Measurements from ENCODE around the gene SBF1. TPM values are rescaled to one million over a fixed set of nuclear protein-coding genes. Genes with fewer than 3 reads are reported as not detected.

SBF1 gene
- total and polyA plus RNA-seq, 2 of the 13 experiments (the other 11 are each of a cell fraction or from before 2014, with no cell fraction given) = 31.7 to 40.9 TPM

DNA sequence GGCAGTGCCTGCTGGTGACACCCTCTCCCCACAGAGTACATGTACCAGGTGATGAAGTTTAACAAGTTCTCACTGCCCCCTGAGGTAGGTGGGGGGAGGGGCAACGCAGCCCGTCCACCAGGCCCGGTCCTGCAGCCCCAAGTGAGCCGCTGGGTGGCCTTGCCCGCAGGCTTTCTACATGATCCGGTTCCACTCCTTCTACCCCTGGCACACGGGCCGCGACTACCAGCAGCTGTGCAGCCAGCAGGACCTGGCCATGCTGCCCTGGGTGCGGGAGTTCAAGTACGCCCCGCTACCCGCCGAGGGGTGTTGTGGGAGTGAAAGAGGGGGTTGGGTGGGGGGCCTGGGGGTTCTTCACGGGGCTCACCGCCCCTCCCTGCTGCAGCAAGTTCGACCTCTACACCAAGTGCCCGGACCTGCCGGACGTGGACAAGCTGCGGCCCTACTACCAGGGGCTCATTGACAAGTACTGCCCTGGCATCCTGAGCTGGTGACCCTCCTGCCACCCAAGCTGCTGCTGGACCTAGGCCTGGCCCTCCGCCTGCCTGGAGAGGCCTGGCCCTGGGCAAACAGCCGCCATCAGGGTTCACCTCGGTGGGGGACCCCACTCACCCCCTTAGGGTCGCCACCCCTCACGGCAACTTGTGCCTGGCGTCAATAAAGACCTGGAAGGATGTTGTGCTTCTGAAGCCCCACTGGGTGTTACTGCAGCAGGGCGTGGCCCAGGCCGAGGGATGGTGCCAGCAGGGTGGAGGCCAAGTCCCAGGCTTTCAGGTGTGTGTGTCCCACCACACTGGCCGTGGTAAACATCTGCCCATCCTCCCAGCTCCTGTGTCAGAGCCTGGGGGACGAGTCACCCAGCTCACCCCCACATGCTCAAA lies 14.8 kb upstream of the SBF1 start:
- no peak for ATAC-seq
- Histone ChIP-seq H3K9ac (ENCODE audit: insufficient read depth, low read depth, low read length) (no peak overlapping the region), H3K79me2 (ENCODE audit: insufficient read depth, low read length) (no peaks in the 10 kb centered on the region), H3K27ac (ENCODE audit: extremely low read length, insufficient read depth, low read length) (no peak overlapping the region), H3K4me1 (ENCODE audit: insufficient read depth, low read length) (peaks cover 35% of the 10 kb centered on the region), H2AFZ (ENCODE audit: low read length) (no peak overlapping the region), H3K4me2 (ENCODE audit: low read depth, low read length) (no peak overlapping the region), H3K36me3 (replicated peaks in 1 of 2; ENCODE audit: control insufficient read depth in 1 of 2, insufficient read depth in 2 of 2, low read length in 2 of 2) (no peaks in the 10 kb centered on the region), H4K20me1 (ENCODE audit: insufficient read depth, low read length) (no peaks in the 10 kb centered on the region), H3K27me3 (ENCODE audit: control insufficient read depth in 1 of 2, insufficient read depth in 2 of 2, low read length in 2 of 2) (no peaks in the 10 kb centered on the region), H3K9me3 (ENCODE audit: low read length) (no peaks in the 10 kb centered on the region), H3K4me3 (replicated peaks in 1 of 3; ENCODE audit: insufficient read depth in 1 of 3, low read depth in 2 of 3, low read length in 3 of 3) (no peak overlapping the region)
- no peak for DNase-seq (ENCODE audit: low spot score)
- no TSS peak for BruUV-seq (replicated peaks)
- no peak for FAIRE-seq
- CTCF ChIA-PET (ENCODE audit: low intra/inter-chr PET ratio, low total read pairs) = no interaction called here
- TF ChIP-seq ZNF761 (CRISPR knock-in tag; conservative IDR thresholded peaks at IDR 0.05) (no peak), ZNF557 (CRISPR knock-in tag; IDR thresholded peaks at IDR 0.05) (no peak), CHD2 (IDR thresholded peaks at IDR 0.05; ENCODE audit: low read depth, low read length) (no peak), NCOA1 (CRISPR knock-in tag; IDR thresholded peaks at IDR 0.05) (no peak), ZBTB8A (CRISPR knock-in tag; IDR thresholded peaks at IDR 0.05; ENCODE audit: borderline replicate concordance, low read depth) (no peak), HNRNPL (IDR thresholded peaks at IDR 0.05; ENCODE audit: low read depth, low read length) (0 out of 2 replicates have a peak, but pooled peaks have one; percentile 41)
- in situ Hi-C loops (cut with HindIII; ENCODE audit: extremely low pct_ligation_motif_present, low pct_unique_long_range_greater_than_20kb) = no loop called here
- POLR2A ChIA-PET = no interaction called here
- 66% methylated on average over 9 of the region's 31 CpGs for WGBS (ENCODE audit: low lambda C conversion rate)
- intact Hi-C loops (cut with micrococcal nuclease; ENCODE audit: unreplicated experiment) = no loop called here

DNA sequence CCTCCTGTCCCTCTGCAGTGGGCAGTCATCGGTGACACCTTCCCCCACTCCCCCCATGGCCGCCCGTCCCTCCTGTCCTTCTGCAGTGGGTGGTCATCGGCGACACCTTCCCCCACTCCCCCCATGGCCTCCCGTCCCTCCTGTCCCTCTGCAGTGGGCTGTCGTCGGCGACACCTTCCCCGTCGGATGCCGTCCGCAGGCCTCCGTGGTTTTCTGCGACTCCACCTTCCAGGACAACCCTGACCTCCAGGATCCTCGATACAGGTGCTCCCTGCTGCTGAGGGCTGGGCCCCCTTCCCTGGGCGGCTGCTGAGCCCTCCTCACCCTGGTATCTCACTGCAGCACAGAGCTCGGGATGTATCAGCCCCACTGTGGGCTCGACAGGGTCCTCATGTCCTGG lies 14.1 kb upstream of the SBF1 start:
- Histone ChIP-seq H4K20me1 (ENCODE audit: insufficient read depth, low read length) (no peaks in the 10 kb centered on the region), H3K4me3 (replicated peaks in 1 of 3; ENCODE audit: insufficient read depth in 1 of 3, low read depth in 2 of 3, low read length in 3 of 3) (no peak overlapping the region), H3K79me2 (ENCODE audit: insufficient read depth, low read length) (no peaks in the 10 kb centered on the region), H3K4me2 (ENCODE audit: low read depth, low read length) (no peak overlapping the region), H3K9me3 (ENCODE audit: low read length) (no peaks in the 10 kb centered on the region), H3K36me3 (replicated peaks in 1 of 2; ENCODE audit: control insufficient read depth in 1 of 2, insufficient read depth in 2 of 2, low read length in 2 of 2) (no peaks in the 10 kb centered on the region), H3K27me3 (ENCODE audit: control insufficient read depth in 1 of 2, insufficient read depth in 2 of 2, low read length in 2 of 2) (no peaks in the 10 kb centered on the region), H3K9ac (ENCODE audit: insufficient read depth, low read depth, low read length) (no peak overlapping the region), H2AFZ (ENCODE audit: low read length) (no peak overlapping the region), H3K27ac (ENCODE audit: extremely low read length, insufficient read depth, low read length) (no peak overlapping the region), H3K4me1 (ENCODE audit: insufficient read depth, low read length) (peaks cover 42% of the 10 kb centered on the region)
- in situ Hi-C loops (cut with HindIII; ENCODE audit: extremely low pct_ligation_motif_present, low pct_unique_long_range_greater_than_20kb) = no loop called here
- BruUV-seq (replicated peaks) = no TSS peak
- TF ChIP-seq ZNF550 (CRISPR knock-in tag; IDR thresholded peaks at IDR 0.05; ENCODE audit: borderline replicate concordance) (no peak), ZMAT3 (CRISPR knock-in tag; conservative IDR thresholded peaks at IDR 0.05) (no peak), DDIT3 (CRISPR knock-in tag; IDR thresholded peaks at IDR 0.05) (no peak), POLR2AphosphoS2 (IDR thresholded peaks at IDR 0.05; ENCODE audit: low read depth, low read length) (no peak), ZNF629 (CRISPR knock-in tag; conservative IDR thresholded peaks at IDR 0.05) (no peak), RNF219 (CRISPR knock-in tag; IDR thresholded peaks at IDR 0.05) (no peak), SOX6 (IDR thresholded peaks at IDR 0.05) (no peak), SOX6 (CRISPR knock-in tag; IDR thresholded peaks at IDR 0.05) (no peak), POLR2AphosphoS5 (IDR thresholded peaks at IDR 0.05; ENCODE audit: low read depth, low read length) (no peak), ZNF816 (CRISPR knock-in tag; IDR thresholded peaks at IDR 0.05; ENCODE audit: borderline replicate concordance) (no peak)
- ATAC-seq (no peak), DNase-seq (ENCODE audit: low spot score) (no peak), FAIRE-seq (no peak)
- intact Hi-C loops (cut with micrococcal nuclease; ENCODE audit: unreplicated experiment) = no loop called here
- ChIA-PET POLR2A (no interaction called here), CTCF (ENCODE audit: low intra/inter-chr PET ratio, low total read pairs) (no interaction called here)
- WGBS (ENCODE audit: low lambda C conversion rate) = 84% methylated on average over 19 of the region's 19 CpGs

Data from HepG2 (cell line).